DOHH2 (cell line): ENCODE measurements around the gene RND3.

Experiments
- H3F3A ChIP-seq: fragments of 200-600 bp; sonication (generic), shearing (Covaris generic); 2 replicates; pipeline ENCODE4 v1.6.0; 2016; ENCODE audit warnings: antibody characterized with exemption, mild to moderate bottlenecking; ENCODE audit not compliant: control insufficient read depth, insufficient read depth
- H3K27ac ChIP-seq: fragments of 200-600 bp; sonication (generic); 2 replicates; pipeline ENCODE4 v1.5.1; 2014; ENCODE audit warnings: low read depth, mild to moderate bottlenecking, low read length, moderate library complexity
- H3K27me3 ChIP-seq: fragments of 200-600 bp; sonication (generic); 2 replicates; pipeline ENCODE4 v1.6.1; 2014; ENCODE audit warnings: mild to moderate bottlenecking, low read length, mixed read lengths; ENCODE audit not compliant: control insufficient read depth
- H3K36me3 ChIP-seq: fragments of 200-600 bp; sonication (generic); 2 replicates; pipeline ENCODE4 v1.6.1; 2014; ENCODE audit warnings: mild to moderate bottlenecking, low read length, moderate library complexity, mixed read lengths; ENCODE audit not compliant: control insufficient read depth
- H3K4me1 ChIP-seq: fragments of 200-600 bp; sonication (generic); 2 replicates; pipeline ENCODE4 v1.6.1; 2014; ENCODE audit warnings: mild to moderate bottlenecking, low read length, mixed read lengths; ENCODE audit not compliant: control insufficient read depth
- H3K4me2 ChIP-seq: fragments of 200-600 bp; sonication (generic); 2 replicates; pipeline ENCODE4 v1.6.0; 2014; ENCODE audit warnings: mild to moderate bottlenecking, low read length, moderate library complexity
- H3K4me3 ChIP-seq: fragments of 200-600 bp; sonication (generic); 2 replicates; pipeline ENCODE4 v1.5.1; 2014; ENCODE audit warnings: mild to moderate bottlenecking, low read length, mixed read lengths
- H3K79me2 ChIP-seq: fragments of 200-600 bp; sonication (generic); 2 replicates; pipeline ENCODE4 v1.6.1; 2014; ENCODE audit warnings: mild to moderate bottlenecking, low read length, mixed read lengths; ENCODE audit not compliant: control insufficient read depth
- H3K9me2 ChIP-seq: fragments of 200-600 bp; sonication (generic); replicated peaks from 2 replicates; pipeline ENCODE4 v1.6.1; 2014; ENCODE audit warnings: mild to moderate bottlenecking, low read length, mixed read lengths; ENCODE audit not compliant: control insufficient read depth
- H3K9me3 ChIP-seq: fragments of 200-600 bp; sonication (generic); 2 replicates; pipeline ENCODE4 v1.6.1; 2014; ENCODE audit warnings: antibody characterized with exemption, low read length, mixed read lengths; ENCODE audit not compliant: control insufficient read depth, insufficient read depth
- H4K20me1 ChIP-seq: fragments of 200-600 bp; sonication (generic); 2 replicates; pipeline ENCODE4 v1.6.0; 2014; ENCODE audit warnings: low read depth, mild to moderate bottlenecking, antibody characterized with exemption, low read length, moderate library complexity; ENCODE audit not compliant: control insufficient read depth, insufficient read depth
- EZH2phosphoT487 ChIP-seq: fragments of 200-600 bp; sonication (generic); IDR thresholded peaks from 2 replicates; pipeline ENCODE4 v1.6.1; 2017; ENCODE audit warnings: borderline replicate concordance, mild to moderate bottlenecking, antibody characterized with exemption, low read length, moderate library complexity, mixed read lengths
- TF ChIP-seq, protein P1 (sequence below): fragments of 200-600 bp; sonication (generic); IDR thresholded peaks from one replicate; pipeline ENCODE4 v1.5.1; 2014; ENCODE audit warnings: antibody characterized with exemption, mild to moderate bottlenecking, low read depth, low read length; ENCODE audit not compliant: poor library complexity, severe bottlenecking

Gene RND3

DNA sequence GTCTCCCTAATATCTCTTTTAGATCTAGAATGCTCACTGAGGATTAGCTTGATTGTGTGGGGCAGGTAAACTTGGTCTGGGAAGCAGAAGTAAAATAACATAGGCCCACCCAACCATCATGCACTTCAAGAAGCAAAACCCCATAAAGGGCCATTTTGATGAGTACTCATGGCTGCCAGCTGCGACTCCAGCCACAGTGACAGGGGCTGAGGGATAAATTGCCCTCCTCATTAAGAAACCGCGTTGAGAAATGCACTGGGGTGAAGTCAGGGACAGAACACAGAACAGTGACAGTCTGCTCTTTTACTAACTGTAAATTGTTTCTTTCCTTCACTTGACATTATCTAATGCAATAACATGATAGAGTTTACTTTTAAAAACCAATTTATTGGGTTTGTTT is 60.2 kb downstream of the RND3 start:
- Histone ChIP-seq H4K20me1 (no peaks in the 10 kb centered on the region), H3K4me2 (no peak overlapping the region), H3K9me2 (no peaks in the 10 kb centered on the region), H3K79me2 (no peaks in the 10 kb centered on the region), H3K36me3 (no peaks in the 10 kb centered on the region), H3K4me1 (no peaks in the 10 kb centered on the region), H3K9me3 (no peaks in the 10 kb centered on the region), H3K4me3 (no peak overlapping the region), H3K27ac (no peak overlapping the region), H3K27me3 (no peaks in the 10 kb centered on the region), H3F3A (no peaks in the 10 kb centered on the region)
- no peak for TF ChIP-seq EZH2phosphoT487
- TF ChIP-seq, protein P1, sequence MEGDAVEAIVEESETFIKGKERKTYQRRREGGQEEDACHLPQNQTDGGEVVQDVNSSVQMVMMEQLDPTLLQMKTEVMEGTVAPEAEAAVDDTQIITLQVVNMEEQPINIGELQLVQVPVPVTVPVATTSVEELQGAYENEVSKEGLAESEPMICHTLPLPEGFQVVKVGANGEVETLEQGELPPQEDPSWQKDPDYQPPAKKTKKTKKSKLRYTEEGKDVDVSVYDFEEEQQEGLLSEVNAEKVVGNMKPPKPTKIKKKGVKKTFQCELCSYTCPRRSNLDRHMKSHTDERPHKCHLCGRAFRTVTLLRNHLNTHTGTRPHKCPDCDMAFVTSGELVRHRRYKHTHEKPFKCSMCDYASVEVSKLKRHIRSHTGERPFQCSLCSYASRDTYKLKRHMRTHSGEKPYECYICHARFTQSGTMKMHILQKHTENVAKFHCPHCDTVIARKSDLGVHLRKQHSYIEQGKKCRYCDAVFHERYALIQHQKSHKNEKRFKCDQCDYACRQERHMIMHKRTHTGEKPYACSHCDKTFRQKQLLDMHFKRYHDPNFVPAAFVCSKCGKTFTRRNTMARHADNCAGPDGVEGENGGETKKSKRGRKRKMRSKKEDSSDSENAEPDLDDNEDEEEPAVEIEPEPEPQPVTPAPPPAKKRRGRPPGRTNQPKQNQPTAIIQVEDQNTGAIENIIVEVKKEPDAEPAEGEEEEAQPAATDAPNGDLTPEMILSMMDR = no peak

DNA sequence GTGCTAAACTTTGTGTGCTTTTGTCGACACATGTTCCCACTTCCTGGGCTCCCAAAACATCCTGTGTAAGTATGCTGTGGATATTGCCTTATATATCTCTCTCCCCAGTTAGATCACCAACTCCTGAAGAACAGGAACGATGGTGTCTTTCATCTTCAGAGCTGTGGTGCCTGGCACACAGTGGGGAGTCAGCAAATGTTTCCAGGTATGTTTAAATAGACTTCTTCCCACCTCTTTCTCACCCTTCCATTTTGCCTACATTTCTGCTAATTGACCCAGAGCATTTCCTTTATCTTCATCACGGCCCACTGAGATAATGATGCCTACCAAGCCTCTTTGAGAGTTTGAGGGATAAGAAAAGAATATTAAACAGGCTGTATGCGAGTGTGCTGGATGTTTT is 60.7 kb downstream of the RND3 start:
- Histone ChIP-seq H4K20me1 (no peaks in the 10 kb centered on the region), H3K27ac (no peak overlapping the region), H3K9me2 (no peaks in the 10 kb centered on the region), H3K9me3 (no peaks in the 10 kb centered on the region), H3K4me3 (no peak overlapping the region), H3K36me3 (no peaks in the 10 kb centered on the region), H3K79me2 (no peaks in the 10 kb centered on the region), H3K27me3 (no peaks in the 10 kb centered on the region), H3K4me2 (no peak overlapping the region), H3F3A (no peaks in the 10 kb centered on the region), H3K4me1 (no peaks in the 10 kb centered on the region)
- TF ChIP-seq, protein P1 = no peak
- TF ChIP-seq EZH2phosphoT487 = no peak

DNA sequence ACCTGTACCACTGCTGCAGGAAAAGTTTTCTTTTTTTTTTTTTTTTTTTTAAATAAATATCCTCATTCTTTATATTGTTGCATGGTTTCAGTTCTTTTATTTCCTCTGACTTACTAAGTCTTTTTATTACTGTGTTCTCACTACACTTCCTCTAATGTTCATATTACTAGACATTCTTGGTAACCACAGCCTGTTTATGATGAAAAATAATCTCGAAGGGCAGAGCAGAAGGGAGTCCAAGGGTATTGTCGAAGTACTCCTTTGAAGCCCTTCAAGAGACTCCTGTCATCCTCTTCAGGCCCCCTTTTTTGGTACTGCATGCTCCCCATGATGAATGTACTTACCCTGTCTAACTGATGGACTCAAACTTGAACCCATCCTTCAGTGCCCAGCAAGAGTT is 61.2 kb downstream of the RND3 start:
- no peaks in the 10 kb centered on the region for H4K20me1 ChIP-seq
- no peak overlapping the region for H3K4me2 ChIP-seq
- H3F3A ChIP-seq = no peaks in the 10 kb centered on the region
- H3K27ac ChIP-seq = no peak overlapping the region
- H3K4me1 ChIP-seq = no peaks in the 10 kb centered on the region
- TF ChIP-seq EZH2phosphoT487 = no peak
- TF ChIP-seq, protein P1 = no peak
- H3K4me3 ChIP-seq = no peak overlapping the region
- H3K9me3 ChIP-seq = no peaks in the 10 kb centered on the region
- no peaks in the 10 kb centered on the region for H3K36me3 ChIP-seq
- H3K79me2 ChIP-seq = no peaks in the 10 kb centered on the region
- H3K27me3 ChIP-seq = no peaks in the 10 kb centered on the region
- H3K9me2 ChIP-seq = no peaks in the 10 kb centered on the region
